C4-2B (cell line): ENCODE measurements around the gene ENPP4.

Experiments used
- CTCF ChIP-seq: fragments of 450-650 bp; conservative IDR thresholded peaks from 2 replicates; pipeline ENCODE4 v1.5.1; 2017; ENCODE audit warnings: mild to moderate bottlenecking
- ZFX ChIP-seq: fragments of 450-650 bp; IDR thresholded peaks from 2 replicates; pipeline ENCODE4 v1.6.1; 2017

GRCh38 chr6:46128476-46128875, 1.3 kb upstream of the ENPP4 start:
- no peak for TF ChIP-seq CTCF
- TF ChIP-seq ZFX = no peak
